HepG2 (cell line): Measurements from ENCODE around the gene UQCC2. TPM values are rescaled to one million over a fixed set of nuclear protein-coding genes. Genes with fewer than 3 reads are reported as not detected.

Source experiments
- ATAC-seq: fragments of 200-7000 bp; cut with Tn5 transposase; 3 replicates; pipeline ENCODE4 v1.9.1; 2020; ENCODE audit warnings: mild to moderate bottlenecking, moderate library complexity
- BruUV-seq: library from RNA; stranded (reverse); fragments of 400-500 nt; replicated peaks from 2 replicates; lab custom pipeline; 2021; lab: Mats Ljungman, UMichigan
- CTCF ChIA-PET: fragments of 300-600 bp; formaldehyde crosslinking; extraction: SDS; loops from one replicate; lab custom pipeline; 2021; ENCODE audit warnings: low total read pairs, inconsistent platforms, low intra/inter-chr PET ratio; lab: Yijun Ruan, JAX
- POLR2A ChIA-PET: fragments of 350-600 bp; sonication (Branson Sonifier 250); formaldehyde crosslinking; loops from one replicate; lab custom pipeline; 2020; ENCODE audit warnings: antibody characterized with exemption, inconsistent platforms; lab: Yijun Ruan, JAX
- DNase-seq: peaks from one replicate; pipeline ENCODE4 v3.0.0-alpha.2; 2015; ENCODE audit warnings: low spot score
- FAIRE-seq: peaks from 3 replicates; lab custom pipeline; 2011; peaks lifted over from hg19 to GRCh38; lab: Jason Lieb, UNC
- H2AFZ ChIP-seq: one replicate; pipeline ENCODE4 v1.6.1; 2011; ENCODE audit warnings: low read length, inconsistent platforms
- H3K27ac ChIP-seq: fragments of 300-600 bp; 3 replicates; pipeline ENCODE4 v1.8.0; 2011; ENCODE audit warnings: mixed run types, mild to moderate bottlenecking, mixed read lengths, low read length, inconsistent platforms; ENCODE audit not compliant: insufficient read depth; ENCODE audit errors: extremely low read length
- H3K27me3 ChIP-seq, 2 experiments: fragments of 200-600 bp in 1 of 2; 2 replicates in 1 of 2; 3 replicates in 1 of 2; pipeline versions ENCODE4 v1.6.0 to v1.8.0; 2011; ENCODE audit warnings: low read length in 2 of 2, mild to moderate bottlenecking in 2 of 2, moderate library complexity in 2 of 2, inconsistent platforms in 1 of 2; ENCODE audit not compliant: insufficient read depth in 2 of 2, control insufficient read depth in 1 of 2
- H3K36me3 ChIP-seq, 2 experiments: fragments of 200-600 bp in 1 of 2; replicated peaks in 1 of 2; 2 replicates in 1 of 2; 3 replicates in 1 of 2; pipeline versions ENCODE4 v1.5.1 to v1.8.0; 2011; ENCODE audit warnings: low read length in 2 of 2, inconsistent platforms in 1 of 2; ENCODE audit not compliant: insufficient read depth in 2 of 2, control insufficient read depth in 1 of 2
- H3K4me1 ChIP-seq: 2 replicates; pipeline ENCODE4 v1.5.1; 2012; ENCODE audit warnings: low read length, inconsistent platforms; ENCODE audit not compliant: insufficient read depth
- H3K4me2 ChIP-seq: 2 replicates; pipeline ENCODE4 v1.6.0; 2011; ENCODE audit warnings: low read depth, low read length, inconsistent platforms
- H3K4me3 ChIP-seq, 3 experiments: fragments of 200-600 bp in 1 of 3; sonication (generic), shearing (Covaris generic) in 1 of 3; replicated peaks in 1 of 3; 2 replicates each; pipeline ENCODE4 v1.5.1; 2011 to 2016; ENCODE audit warnings: low read length in 3 of 3, inconsistent platforms in 2 of 3, low read depth in 2 of 3, mild to moderate bottlenecking in 2 of 3, control low read depth in 1 of 3, mixed read lengths in 1 of 3; ENCODE audit not compliant: insufficient read depth in 1 of 3
- H3K79me2 ChIP-seq: one replicate; pipeline ENCODE4 v1.6.1; 2011; ENCODE audit warnings: low read length, inconsistent platforms; ENCODE audit not compliant: insufficient read depth
- H3K9ac ChIP-seq: 2 replicates; pipeline ENCODE4 v1.6.0; 2011; ENCODE audit warnings: mild to moderate bottlenecking, low read depth, low read length, inconsistent platforms; ENCODE audit not compliant: insufficient read depth
- H3K9me3 ChIP-seq: 2 replicates; pipeline ENCODE4 v1.5.1; 2012; ENCODE audit warnings: mild to moderate bottlenecking, low read length
- H4K20me1 ChIP-seq: 2 replicates; pipeline ENCODE4 v1.6.0; 2011; ENCODE audit warnings: inconsistent platforms, mild to moderate bottlenecking, low read length, moderate library complexity; ENCODE audit not compliant: insufficient read depth
- CENPX ChIP-seq: sonication (generic); formaldehyde crosslinking; IDR thresholded peaks from 2 replicates; pipeline ENCODE4 v1.9.0; 2021; ENCODE audit warnings: mild to moderate bottlenecking, missing genetic modification reagents, moderate library complexity
- ELF1 ChIP-seq: sonication (generic); formaldehyde crosslinking; IDR thresholded peaks from 2 replicates; pipeline ENCODE4 v1.4.0; 2020; ENCODE audit warnings: missing genetic modification reagents
- REPIN1 ChIP-seq: sonication (generic); formaldehyde crosslinking; IDR thresholded peaks from 2 replicates; pipeline ENCODE4 v1.8.0; 2022; ENCODE audit warnings: missing genetic modification reagents, low read depth, mild to moderate bottlenecking, borderline replicate concordance
- SIN3A ChIP-seq: IDR thresholded peaks from 2 replicates; pipeline ENCODE4 v1.6.1; 2011; ENCODE audit warnings: low read depth, mild to moderate bottlenecking, control low read depth, low read length, borderline replicate concordance
- SKIL ChIP-seq: sonication (generic); formaldehyde crosslinking; IDR thresholded peaks from 2 replicates; pipeline ENCODE4 v1.8.0; 2022; ENCODE audit warnings: missing genetic modification reagents, mild to moderate bottlenecking, moderate library complexity, borderline replicate concordance
- TFE3 ChIP-seq: IDR thresholded peaks from 2 replicates; pipeline ENCODE4 v1.6.1; 2016
- ZBTB44 ChIP-seq: sonication (generic); formaldehyde crosslinking; IDR thresholded peaks from 2 replicates; pipeline ENCODE4 v1.4.0; 2020; ENCODE audit warnings: missing genetic modification reagents
- ZNF709 ChIP-seq: sonication (generic); formaldehyde crosslinking; IDR thresholded peaks from 2 replicates; pipeline ENCODE4 v1.5.0; 2020; ENCODE audit warnings: mild to moderate bottlenecking, missing genetic modification reagents
- WGBS: methylation state at CpG from one replicate; pipeline ENCODE4 v1.1.6; 2017; ENCODE audit warnings: low lambda C conversion rate; 5-methylcytosine and 5-hydroxymethylcytosine counted together
- in situ Hi-C: cut with HindIII; loops from 2 replicates; pipeline ENCODE4 v1.10.0; 2017; ENCODE audit warnings: low pct_unique_long_range_greater_than_20kb; ENCODE audit not compliant: extremely low pct_ligation_motif_present
- intact Hi-C: fragments of 100-400 bp; cut with micrococcal nuclease; formaldehyde crosslinking; loops from one replicate; pipeline ENCODE4 v1.10.0; 2022; ENCODE audit not compliant: unreplicated experiment
- polyA plus RNA-seq, 8 experiments: library from polyadenylated mRNA; depleted of rRNA in 3 of 8; stranded (reverse) in 7 of 8; unstranded in 1 of 8; fragments of >200 nt; fragmentation: Illumina TruSeq in 4 of 8; extraction: Trizol in 4 of 8; gene quantifications; 2 replicates each; pipeline versions ENCODE4 v1.2.1 to v1.2.3, GENCODE V29; 2011 to 2016; ENCODE audit warnings: low read depth in 4 of 8, missing spikeins in 1 of 8, mixed read lengths in 1 of 8; ENCODE audit not compliant: insufficient read depth in 1 of 8
- total RNA-seq, 5 experiments: library from RNA; depleted of rRNA; stranded (reverse); fragments of >200 nt; fragmentation: Illumina TruSeq; extraction: Trizol; gene quantifications; 2 replicates each; pipeline ENCODE4 v1.2.3, GENCODE V29; 2016; ENCODE audit warnings: low read depth in 1 of 5

Gene UQCC2
- total and polyA plus RNA-seq, 2 of the 13 experiments (the other 11 are each of a cell fraction or from before 2014, with no cell fraction given), result 82.4 to 238 TPM

GRCh38 chr6:33670971-33671743 is 40.3 kb downstream of the UQCC2 start:
- H3K27me3 ChIP-seq, result no peaks in the 10 kb centered on the region
- DNase-seq (no peak), ATAC-seq (no peak), FAIRE-seq (no peak)
- no peak overlapping the region for H3K4me3 ChIP-seq
- intact Hi-C loops, result no loop called here
- ChIA-PET CTCF (no interaction called here), POLR2A (no interaction called here)
- H3K9me3 ChIP-seq, result no peaks in the 10 kb centered on the region
- H3K79me2 ChIP-seq, result no peaks in the 10 kb centered on the region
- in situ Hi-C loops, result loop anchor here (5.0 kb wide), 1 partner anchor 84 kb away; no protein-coding TSS in a partner anchor
- H2AFZ ChIP-seq, result no peak overlapping the region
- no TSS peak for BruUV-seq
- 87% methylated on average over 25 of the region's 30 CpGs for WGBS
- TF ChIP-seq SIN3A (no peak), SKIL (CRISPR knock-in tag) (no peak), ZBTB44 (CRISPR knock-in tag) (no peak), TFE3 (no peak), REPIN1 (no peak), ELF1 (CRISPR knock-in tag) (no peak), CENPX (CRISPR knock-in tag) (no peak), ZNF709 (CRISPR knock-in tag) (no peak)
- no peak overlapping the region for H3K27ac ChIP-seq
- no peaks in the 10 kb centered on the region for H3K4me1 ChIP-seq
- H3K9ac ChIP-seq, result no peak overlapping the region
- no peaks in the 10 kb centered on the region for H4K20me1 ChIP-seq
- H3K36me3 ChIP-seq, result peaks cover 0 to 4% of the 10 kb centered on the region in 2 experiments; a peak in 3 of 5 replicates
- no peak overlapping the region for H3K4me2 ChIP-seq
